GM21786 (cell line): ENCODE data around the gene ATXN2.
"Not testable (repeated sequence)": the region's sequence is repeated elsewhere in the genome, so short reads cannot be mapped to it uniquely, and the experiment has no call there.

Experiments
- ATAC-seq: cut with Tn5 transposase; IDR thresholded peaks from one replicate; pipeline ENCODE4 v1.9.1; 2021; ENCODE audit not compliant: unreplicated experiment

ATXN2 gene

GRCh38 chr12:111519083-111519482, 80.0 kb downstream of the ATXN2 start:
- ATAC-seq: no peak

- ATAC-seq: not testable (repeated sequence)
Observed at GRCh38 chr12:111507719-111508118, 91.4 kb downstream of the ATXN2 start.

- ATAC-seq: not testable (repeated sequence)
Observed at GRCh38 chr12:111507258-111507657, 91.9 kb downstream of the ATXN2 start.

GRCh38 chr12:111506260-111506659, 92.9 kb downstream of the ATXN2 start:
- ATAC-seq: no peak

GRCh38 chr12:111505601-111506036, 93.5 kb downstream of the ATXN2 start:
- ATAC-seq: no peak

- ATAC-seq: no peak
Observed at GRCh38 chr12:111503116-111503515, 96.0 kb downstream of the ATXN2 start.

- ATAC-seq: no peak
Observed at GRCh38 chr12:111494676-111495075, 104.4 kb downstream of the ATXN2 start.

- ATAC-seq: not testable (repeated sequence)
Observed at GRCh38 chr12:111492979-111493378, 106.1 kb downstream of the ATXN2 start.

GRCh38 chr12:111488798-111489197, 110.3 kb downstream of the ATXN2 start:
- ATAC-seq: no peak

- ATAC-seq: no peak
Observed at GRCh38 chr12:111488271-111488670, 110.8 kb downstream of the ATXN2 start.

GRCh38 chr12:111482462-111482861, 116.7 kb downstream of the ATXN2 start:
- ATAC-seq: no peak

GRCh38 chr12:111471236-111471635, 127.9 kb downstream of the ATXN2 start:
- ATAC-seq: no peak

GRCh38 chr12:111469401-111469800, 129.7 kb downstream of the ATXN2 start:
- ATAC-seq: no peak

GRCh38 chr12:111467857-111468241, 131.3 kb downstream of the ATXN2 start:
- no peak for ATAC-seq

GRCh38 chr12:111467092-111467856, 131.8 kb downstream of the ATXN2 start:
- no peak for ATAC-seq

GRCh38 chr12:111462210-111462769, 136.8 kb downstream of the ATXN2 start:
- peak; percentile 50 for ATAC-seq

- not testable (repeated sequence) for ATAC-seq
Observed at GRCh38 chr12:111460111-111460510, 139.0 kb downstream of the ATXN2 start.

GRCh38 chr12:111458546-111459172, 140.5 kb downstream of the ATXN2 start:
- no peak for ATAC-seq

GRCh38 chr12:111457577-111457976, 141.5 kb downstream of the ATXN2 start:
- ATAC-seq: no peak

GRCh38 chr12:111457071-111457470, 142.0 kb downstream of the ATXN2 start:
- no peak for ATAC-seq

GRCh38 chr12:111455448-111456320, 143.4 kb downstream of the ATXN2 start:
- ATAC-seq: no peak
